DOHH2 (cell line): Measurements from ENCODE around the gene ELAC2.

Experiments used
- H3F3A ChIP-seq: fragments of 200-600 bp; sonication (generic), shearing (Covaris generic); 2 replicates; pipeline ENCODE4 v1.6.0; 2016; ENCODE audit warnings: antibody characterized with exemption, mild to moderate bottlenecking; ENCODE audit not compliant: control insufficient read depth, insufficient read depth
- H3K27ac ChIP-seq: fragments of 200-600 bp; sonication (generic); 2 replicates; pipeline ENCODE4 v1.5.1; 2014; ENCODE audit warnings: low read depth, mild to moderate bottlenecking, low read length, moderate library complexity
- H3K27me3 ChIP-seq: fragments of 200-600 bp; sonication (generic); 2 replicates; pipeline ENCODE4 v1.6.1; 2014; ENCODE audit warnings: mild to moderate bottlenecking, low read length, mixed read lengths; ENCODE audit not compliant: control insufficient read depth
- H3K36me3 ChIP-seq: fragments of 200-600 bp; sonication (generic); 2 replicates; pipeline ENCODE4 v1.6.1; 2014; ENCODE audit warnings: mild to moderate bottlenecking, low read length, moderate library complexity, mixed read lengths; ENCODE audit not compliant: control insufficient read depth
- H3K4me1 ChIP-seq: fragments of 200-600 bp; sonication (generic); 2 replicates; pipeline ENCODE4 v1.6.1; 2014; ENCODE audit warnings: mild to moderate bottlenecking, low read length, mixed read lengths; ENCODE audit not compliant: control insufficient read depth
- H3K4me2 ChIP-seq: fragments of 200-600 bp; sonication (generic); 2 replicates; pipeline ENCODE4 v1.6.0; 2014; ENCODE audit warnings: mild to moderate bottlenecking, low read length, moderate library complexity
- H3K4me3 ChIP-seq: fragments of 200-600 bp; sonication (generic); 2 replicates; pipeline ENCODE4 v1.5.1; 2014; ENCODE audit warnings: mild to moderate bottlenecking, low read length, mixed read lengths
- H3K79me2 ChIP-seq: fragments of 200-600 bp; sonication (generic); 2 replicates; pipeline ENCODE4 v1.6.1; 2014; ENCODE audit warnings: mild to moderate bottlenecking, low read length, mixed read lengths; ENCODE audit not compliant: control insufficient read depth
- H3K9me2 ChIP-seq: fragments of 200-600 bp; sonication (generic); replicated peaks from 2 replicates; pipeline ENCODE4 v1.6.1; 2014; ENCODE audit warnings: mild to moderate bottlenecking, low read length, mixed read lengths; ENCODE audit not compliant: control insufficient read depth
- H3K9me3 ChIP-seq: fragments of 200-600 bp; sonication (generic); 2 replicates; pipeline ENCODE4 v1.6.1; 2014; ENCODE audit warnings: antibody characterized with exemption, low read length, mixed read lengths; ENCODE audit not compliant: control insufficient read depth, insufficient read depth
- H4K20me1 ChIP-seq: fragments of 200-600 bp; sonication (generic); 2 replicates; pipeline ENCODE4 v1.6.0; 2014; ENCODE audit warnings: low read depth, mild to moderate bottlenecking, antibody characterized with exemption, low read length, moderate library complexity; ENCODE audit not compliant: control insufficient read depth, insufficient read depth
- EZH2phosphoT487 ChIP-seq: fragments of 200-600 bp; sonication (generic); IDR thresholded peaks from 2 replicates; pipeline ENCODE4 v1.6.1; 2017; ENCODE audit warnings: borderline replicate concordance, mild to moderate bottlenecking, antibody characterized with exemption, low read length, moderate library complexity, mixed read lengths
- TF ChIP-seq, protein P1 (sequence below): fragments of 200-600 bp; sonication (generic); IDR thresholded peaks from one replicate; pipeline ENCODE4 v1.5.1; 2014; ENCODE audit warnings: antibody characterized with exemption, mild to moderate bottlenecking, low read depth, low read length; ENCODE audit not compliant: poor library complexity, severe bottlenecking

Gene ELAC2

DNA sequence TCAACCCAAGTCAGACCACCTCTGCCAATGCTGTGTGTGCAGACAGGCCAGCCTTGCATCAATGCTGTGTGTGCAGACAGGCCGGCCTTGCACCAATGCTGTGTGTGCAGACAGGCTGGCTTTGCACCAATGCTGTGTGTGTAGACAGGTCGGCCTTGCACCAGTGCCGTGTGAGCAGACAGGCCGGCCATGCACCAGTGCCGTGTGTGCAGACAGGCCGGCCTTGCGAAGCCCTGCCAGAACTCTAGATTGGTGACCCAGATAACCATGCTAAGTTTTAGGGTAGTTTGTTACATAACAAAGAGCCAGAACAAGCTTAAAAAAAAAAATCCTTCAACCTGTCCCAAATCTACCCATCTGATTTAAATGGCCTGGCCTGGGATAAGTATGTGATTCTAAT lies 54.3 kb downstream of the ELAC2 start:
- TF ChIP-seq, protein P1, sequence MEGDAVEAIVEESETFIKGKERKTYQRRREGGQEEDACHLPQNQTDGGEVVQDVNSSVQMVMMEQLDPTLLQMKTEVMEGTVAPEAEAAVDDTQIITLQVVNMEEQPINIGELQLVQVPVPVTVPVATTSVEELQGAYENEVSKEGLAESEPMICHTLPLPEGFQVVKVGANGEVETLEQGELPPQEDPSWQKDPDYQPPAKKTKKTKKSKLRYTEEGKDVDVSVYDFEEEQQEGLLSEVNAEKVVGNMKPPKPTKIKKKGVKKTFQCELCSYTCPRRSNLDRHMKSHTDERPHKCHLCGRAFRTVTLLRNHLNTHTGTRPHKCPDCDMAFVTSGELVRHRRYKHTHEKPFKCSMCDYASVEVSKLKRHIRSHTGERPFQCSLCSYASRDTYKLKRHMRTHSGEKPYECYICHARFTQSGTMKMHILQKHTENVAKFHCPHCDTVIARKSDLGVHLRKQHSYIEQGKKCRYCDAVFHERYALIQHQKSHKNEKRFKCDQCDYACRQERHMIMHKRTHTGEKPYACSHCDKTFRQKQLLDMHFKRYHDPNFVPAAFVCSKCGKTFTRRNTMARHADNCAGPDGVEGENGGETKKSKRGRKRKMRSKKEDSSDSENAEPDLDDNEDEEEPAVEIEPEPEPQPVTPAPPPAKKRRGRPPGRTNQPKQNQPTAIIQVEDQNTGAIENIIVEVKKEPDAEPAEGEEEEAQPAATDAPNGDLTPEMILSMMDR: no peak
- no peak for TF ChIP-seq EZH2phosphoT487

DNA sequence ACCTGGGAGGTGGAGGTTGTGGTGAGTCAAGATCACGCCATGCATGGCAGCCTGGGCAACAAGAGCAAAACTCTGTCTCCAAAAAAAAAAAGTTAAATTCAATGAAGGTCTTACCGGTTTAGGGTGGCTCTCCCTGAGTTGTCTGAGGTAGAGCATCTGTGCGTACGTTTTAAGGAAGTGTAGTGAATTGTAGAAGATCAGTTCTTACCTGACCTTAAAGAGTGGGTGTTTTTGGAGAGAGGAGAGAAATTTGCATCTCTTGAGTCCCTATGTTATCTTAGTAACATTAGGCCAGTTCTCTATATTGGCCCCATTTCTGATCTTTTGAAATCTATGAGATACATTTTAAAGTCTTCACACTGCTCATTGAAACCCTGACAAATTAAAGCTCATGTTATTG lies 56.2 kb downstream of the ELAC2 start:
- no peaks in the 10 kb centered on the region for H3K4me1 ChIP-seq
- H3K79me2 ChIP-seq: no peaks in the 10 kb centered on the region
- H3K4me3 ChIP-seq: no peak overlapping the region
- H3F3A ChIP-seq: no peaks in the 10 kb centered on the region
- no peak for TF ChIP-seq EZH2phosphoT487
- TF ChIP-seq, protein P1: no peak
- H3K9me2 ChIP-seq: no peaks in the 10 kb centered on the region
- H3K4me2 ChIP-seq: no peak overlapping the region
- H3K27ac ChIP-seq: no peak overlapping the region
- H3K36me3 ChIP-seq: no peaks in the 10 kb centered on the region
- H3K27me3 ChIP-seq: no peaks in the 10 kb centered on the region
- H4K20me1 ChIP-seq: no peaks in the 10 kb centered on the region
- peaks cover 6% of the 10 kb centered on the region; the same call in 1 of the 2 replicates for H3K9me3 ChIP-seq

More for the DNA sequence above, 54.3 kb downstream of the ELAC2 start:
- Histone ChIP-seq H3K4me1 (no peaks in the 10 kb centered on the region), H3K79me2 (no peaks in the 10 kb centered on the region), H3K4me3 (no peak overlapping the region), H3K36me3 (no peaks in the 10 kb centered on the region), H3F3A (no peaks in the 10 kb centered on the region), H3K27ac (no peak overlapping the region), H3K27me3 (no peaks in the 10 kb centered on the region), H3K9me3 (no peaks in the 10 kb centered on the region), H3K9me2 (no peaks in the 10 kb centered on the region), H3K4me2 (no peak overlapping the region), H4K20me1 (no peaks in the 10 kb centered on the region)

DNA sequence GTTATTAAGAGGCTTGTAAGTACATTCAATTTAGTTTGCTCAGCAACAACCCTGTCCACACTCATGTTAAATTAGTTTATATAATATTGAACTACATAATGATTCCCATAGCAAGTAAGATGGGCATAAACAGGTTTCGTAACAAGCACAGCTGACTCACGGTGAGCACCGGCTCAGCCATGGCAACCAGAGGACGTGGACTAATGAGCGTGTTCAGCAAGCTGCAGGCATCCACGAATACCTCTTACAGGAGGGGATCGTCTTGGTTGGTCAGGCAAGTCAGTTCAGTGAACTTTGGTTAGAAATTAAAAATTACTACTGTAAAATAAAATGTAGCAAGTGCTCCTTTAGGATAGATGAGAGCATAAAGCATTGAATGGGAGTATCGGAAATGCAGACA lies 58.4 kb downstream of the ELAC2 start:
- Histone ChIP-seq H3F3A (no peaks in the 10 kb centered on the region), H3K4me3 (no peak overlapping the region), H4K20me1 (no peaks in the 10 kb centered on the region), H3K9me2 (no peaks in the 10 kb centered on the region), H3K27me3 (no peaks in the 10 kb centered on the region), H3K9me3 (peaks cover 6% of the 10 kb centered on the region; the same call in 1 of the 2 replicates), H3K27ac (no peak overlapping the region), H3K79me2 (no peaks in the 10 kb centered on the region), H3K4me1 (peaks cover 14% of the 10 kb centered on the region), H3K36me3 (no peaks in the 10 kb centered on the region), H3K4me2 (no peak overlapping the region)
- TF ChIP-seq, protein P1: no peak
- TF ChIP-seq EZH2phosphoT487: no peak
